Measurements from ENCODE around the gene DTNBP1.

GRCh38 chr6:15509335-15509933 is 153.4 kb downstream of the DTNBP1 start:
- TF ChIP-seq CTCF (IDR thresholded peaks at IDR 0.05; ENCODE audit: low read length) (no peak), EZH2phosphoT487 (IDR thresholded peaks at IDR 0.05; ENCODE audit: low read length) (no peak), EZH2 (optimal IDR thresholded peaks at IDR 0.05; ENCODE audit: low read depth, low read length) (no peak)
